Thymus (tissue), 11 donors: ENCODE data around the gene MEN1. TPM values are rescaled to one million over a fixed set of nuclear protein-coding genes. Genes with fewer than 3 reads are reported as not detected.

Source experiments
- DNase-seq, 9 donors: peaks; one replicate each; pipeline ENCODE4 v3.0.0-alpha.2; 2013; ENCODE audit warnings: low spot score in 9 of 9, low read depth in 6 of 9, missing footprints in 1 of 9
- H3K27ac ChIP-seq, 2 donors: one replicate each; pipeline ENCODE4 v1.5.1; 2013; ENCODE audit warnings: control low read depth in 1 of 2, low read depth in 1 of 2, low read length in 1 of 2, mild to moderate bottlenecking in 1 of 2, moderate library complexity in 1 of 2
- H3K27me3 ChIP-seq, 2 donors: one replicate each; pipeline ENCODE4 v1.5.1; 2013; ENCODE audit warnings: low read length in 1 of 2; ENCODE audit not compliant: control insufficient read depth in 2 of 2, insufficient read depth in 1 of 2
- H3K36me3 ChIP-seq, 2 donors: one replicate each; pipeline ENCODE4 v1.5.1; 2013; ENCODE audit warnings: low read length in 1 of 2, mild to moderate bottlenecking in 1 of 2, moderate library complexity in 1 of 2; ENCODE audit not compliant: control insufficient read depth in 2 of 2, insufficient read depth in 2 of 2
- H3K4me1 ChIP-seq, 2 donors: one replicate each; pipeline ENCODE4 v1.5.1; 2013; ENCODE audit warnings: low read length in 2 of 2; ENCODE audit not compliant: control insufficient read depth in 2 of 2, insufficient read depth in 2 of 2
- H3K4me3 ChIP-seq, 2 donors: one replicate each; pipeline ENCODE4 v1.5.1; 2013; ENCODE audit warnings: low read length in 2 of 2, control low read depth in 1 of 2, mild to moderate bottlenecking in 1 of 2
- H3K9me3 ChIP-seq, 2 donors: one replicate each; pipeline ENCODE4 v1.5.1; 2013; ENCODE audit warnings: low read length in 1 of 2, mild to moderate bottlenecking in 1 of 2; ENCODE audit not compliant: control insufficient read depth in 2 of 2, insufficient read depth in 1 of 2
- WGBS: extraction: QIAGEN DNeasy Blood & Tissue Kit; methylation state at CpG from one replicate; pipeline ENCODE4 v1.1.7; 2013; 5-methylcytosine and 5-hydroxymethylcytosine counted together
- polyA plus RNA-seq: library from polyadenylated mRNA; stranded (reverse); fragments of 200-250 nt; gene quantifications from one replicate; pipeline ENCODE4 v1.2.3, GENCODE V29; 2013
- total RNA-seq: library from RNA; stranded (reverse); fragments of 120-200 nt; gene quantifications from one replicate; pipeline ENCODE4 v1.2.4, GENCODE V29; 2013
- donor health status: healthy.

The MEN1 gene
- total and polyA plus RNA-seq, 2 donors = 10.8 to 33.4 TPM

DNA sequence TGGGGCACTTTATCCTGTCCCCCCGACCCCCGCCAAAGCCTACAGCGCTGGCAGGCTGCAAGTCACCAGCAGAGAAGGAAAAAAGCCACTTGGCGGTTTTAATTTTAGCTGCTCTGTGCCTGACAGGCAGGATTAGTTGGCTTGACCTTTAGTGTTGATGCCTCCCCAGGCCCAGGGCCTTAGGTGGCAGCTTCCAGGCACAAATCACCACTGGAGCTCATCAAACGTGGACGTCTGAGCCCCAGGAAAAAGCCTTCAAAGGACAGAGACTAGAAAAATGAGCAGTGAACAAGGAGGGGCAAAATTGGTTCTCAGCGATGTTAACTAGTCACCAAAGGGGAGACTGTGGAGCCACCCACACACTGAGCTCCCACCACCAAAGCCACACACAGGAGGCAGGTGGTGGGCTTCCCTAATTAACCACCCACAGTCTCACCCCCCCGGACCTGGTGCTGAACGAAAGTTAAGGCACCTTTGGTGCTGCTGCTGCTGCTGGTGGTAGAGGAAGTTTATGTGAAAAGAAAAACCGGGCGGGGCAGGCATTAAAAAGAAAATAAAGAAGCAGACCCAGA is 46.2 kb downstream of the MEN1 start:
- H3K27me3 ChIP-seq = no peaks in the 10 kb centered on the region
- no peak overlapping the region for H3K4me3 ChIP-seq
- peak in 3 of 9 donors; percentile 46 to 80 (median 57) for DNase-seq
- 17% methylated on average over 11 of the region's 11 CpGs for WGBS
- H3K4me1 ChIP-seq = peaks cover 24 to 71% of the 10 kb centered on the region in 2 donors
- H3K36me3 ChIP-seq = peaks cover 76 to 78% of the 10 kb centered on the region in 2 donors
- peaks cover 0 to 6% of the 10 kb centered on the region in 2 donors for H3K9me3 ChIP-seq
- peak overlapping the region; percentile 79 to 80 for H3K27ac ChIP-seq

DNA sequence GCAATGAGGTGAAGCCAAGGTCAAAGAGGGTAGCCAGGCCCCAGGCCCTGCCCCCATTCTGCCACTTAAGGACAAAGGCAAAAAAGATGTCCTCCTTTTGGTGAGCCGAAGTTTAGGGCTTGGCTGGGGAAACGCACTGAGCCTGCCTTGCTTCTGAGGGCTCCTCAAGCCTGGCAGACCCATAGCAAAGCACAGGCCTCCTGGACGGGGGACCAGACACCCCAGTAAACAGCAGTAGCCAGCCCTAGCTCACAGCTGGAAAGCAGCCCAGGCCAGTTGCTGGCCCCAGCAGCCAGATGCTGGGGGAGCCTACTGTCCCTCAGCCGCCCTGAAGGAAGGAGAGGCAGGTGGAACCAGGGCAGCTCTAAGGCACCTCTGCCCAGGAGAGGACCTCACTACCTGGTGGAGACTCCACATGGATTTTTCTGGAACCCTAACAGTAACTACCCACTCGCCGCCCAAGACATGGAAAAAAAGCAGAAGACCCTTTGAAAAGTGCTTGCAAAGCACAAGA is 46.8 kb downstream of the MEN1 start:
- no peak for DNase-seq
- Histone ChIP-seq H3K4me3 (no peak overlapping the region), H3K36me3 (peaks cover 70 to 73% of the 10 kb centered on the region in 2 donors), H3K27me3 (no peaks in the 10 kb centered on the region), H3K9me3 (peaks cover 0 to 6% of the 10 kb centered on the region in 2 donors), H3K27ac (peak overlapping the region; percentile 79 to 80), H3K4me1 (peaks cover 24 to 71% of the 10 kb centered on the region in 2 donors)
- WGBS = 73% methylated on average over 6 of the region's 6 CpGs

- no peaks in the 10 kb centered on the region for H3K27me3 ChIP-seq
- DNase-seq = peak in 1 of 9 donors; percentile 41
- peaks cover 0 to under 1% of the 10 kb centered on the region in 2 donors for H3K9me3 ChIP-seq
- H3K36me3 ChIP-seq = peaks cover 63 to 66% of the 10 kb centered on the region in 2 donors
- H3K4me1 ChIP-seq = peaks cover 24 to 66% of the 10 kb centered on the region in 2 donors
- H3K27ac ChIP-seq = peak overlapping the region; percentile 75 to 79
- no peak overlapping the region for H3K4me3 ChIP-seq
- 52% methylated on average over 13 of the region's 13 CpGs for whole genome bisulfite sequencing
These were observed 47.5 kb downstream of the MEN1 start for GRCh38 chr11:64762674-64763525.

- no peak overlapping the region for H3K4me3 ChIP-seq
- H3K27me3 ChIP-seq = no peaks in the 10 kb centered on the region
- H3K36me3 ChIP-seq = peaks cover 57 to 60% of the 10 kb centered on the region in 2 donors
- H3K27ac ChIP-seq = peak overlapping the region in 1 of 2 donors; percentile 79
- H3K4me1 ChIP-seq = peaks cover 22 to 60% of the 10 kb centered on the region in 2 donors
- no peaks in the 10 kb centered on the region for H3K9me3 ChIP-seq
- 92% methylated on average over 5 of the region's 5 CpGs for WGBS
- DNase-seq = no peak
These were observed 48.1 kb downstream of the MEN1 start for GRCh38 chr11:64762277-64762673.

DNA sequence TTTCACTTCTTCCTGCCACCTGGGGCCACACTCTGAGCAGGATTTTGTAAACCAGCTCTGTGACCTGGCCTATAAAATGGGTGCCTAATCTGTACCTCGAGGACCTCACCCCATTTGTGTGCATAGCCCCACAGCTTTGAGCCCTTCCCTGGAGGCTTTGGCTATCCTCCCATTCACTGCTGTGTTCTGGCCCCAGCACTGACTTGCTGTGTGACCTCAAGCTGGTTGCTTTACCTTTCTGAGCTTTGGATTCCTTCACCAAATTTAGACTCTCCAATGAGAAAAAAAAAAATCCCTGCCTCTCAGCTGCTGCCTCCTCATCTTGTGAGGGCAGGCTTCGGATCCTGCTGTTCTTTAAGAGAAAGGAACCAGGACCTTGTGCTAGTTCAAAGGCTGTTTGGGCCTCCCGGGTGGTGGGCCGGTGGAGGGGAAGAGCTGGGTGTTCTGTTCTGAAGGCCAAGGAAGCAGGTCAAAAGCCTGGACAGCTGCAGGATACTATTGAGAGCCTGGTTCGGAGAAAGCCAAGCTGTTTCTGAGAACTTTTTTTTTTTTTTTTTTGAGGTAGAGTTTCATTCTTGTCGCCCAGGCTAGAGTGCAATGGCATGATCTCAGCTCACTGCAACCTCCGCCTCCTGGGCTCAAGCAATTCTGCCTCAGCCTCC is 49.5 kb downstream of the MEN1 start:
- 90% methylated on average over 7 of the region's 7 CpGs for WGBS
- Histone ChIP-seq H3K4me1 (peaks cover 22 to 49% of the 10 kb centered on the region in 2 donors), H3K27ac (peak overlapping the region in 1 of 2 donors; percentile 38), H3K4me3 (no peak overlapping the region), H3K27me3 (no peaks in the 10 kb centered on the region), H3K36me3 (peaks cover 43 to 47% of the 10 kb centered on the region in 2 donors), H3K9me3 (no peaks in the 10 kb centered on the region)
- DNase-seq = no peak

- DNase-seq = no peak
- peaks cover 14 to 40% of the 10 kb centered on the region in 2 donors for H3K4me1 ChIP-seq
- peak within 1 kb of the TSS in 1 of 2 donors; percentile 25 for H3K27ac ChIP-seq
- no peak within 1 kb of the TSS for H3K4me3 ChIP-seq
- no peaks in the 10 kb centered on the region for H3K9me3 ChIP-seq
- WGBS = 89% methylated on average over 24 of the region's 24 CpGs
- peaks cover 35 to 38% of the 10 kb centered on the region in 2 donors for H3K36me3 ChIP-seq
- no peaks in the 10 kb centered on the region for H3K27me3 ChIP-seq
These were observed 50.3 kb downstream of the MEN1 start, which contains the start of gene PYGM for GRCh38 chr11:64759722-64760719. Gene PYGM, minus strand, starts transcription at chr11:64759974. Its CDS starts 76 bp downstream, at chr11:64759898.

- H3K27ac ChIP-seq = no peak overlapping the region
- H3K27me3 ChIP-seq = no peaks in the 10 kb centered on the region
- no peak for DNase-seq
- no peak overlapping the region for H3K4me3 ChIP-seq
- H3K36me3 ChIP-seq = peaks cover 29 to 30% of the 10 kb centered on the region in 2 donors
- peaks cover 6 to 32% of the 10 kb centered on the region in 2 donors for H3K4me1 ChIP-seq
- H3K9me3 ChIP-seq = no peaks in the 10 kb centered on the region
- WGBS = 93% methylated on average over 21 of the region's 21 CpGs
These were observed 51.1 kb downstream of the MEN1 start for GRCh38 chr11:64759131-64759721.
